Measurements from ENCODE around the gene SH3BP1.

Gene SH3BP1

DNA sequence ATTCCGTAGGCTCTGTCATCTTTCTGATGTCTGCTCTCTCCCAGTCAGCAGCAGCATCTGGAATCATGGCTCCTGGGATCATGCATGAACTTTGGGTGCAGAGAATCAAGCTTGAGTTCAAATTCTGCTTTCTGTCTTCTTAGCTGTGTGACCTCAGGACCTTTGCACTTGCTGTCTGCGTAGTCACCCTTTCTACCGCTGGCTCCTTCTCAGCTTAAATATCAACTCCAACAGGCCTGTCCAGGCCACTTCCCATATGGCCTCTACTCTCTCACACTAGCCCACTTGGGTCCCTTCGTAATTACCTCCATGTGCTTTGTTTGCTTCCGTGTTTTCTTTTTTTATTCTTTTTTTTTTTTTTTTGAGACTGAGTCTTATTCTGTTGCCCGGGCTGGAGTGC lies 35.4 kb upstream of the SH3BP1 start:
- TF ChIP-seq ZFX (IDR thresholded peaks at IDR 0.05; ENCODE audit: borderline replicate concordance) = no peak
- TF ChIP-seq, protein P1, sequence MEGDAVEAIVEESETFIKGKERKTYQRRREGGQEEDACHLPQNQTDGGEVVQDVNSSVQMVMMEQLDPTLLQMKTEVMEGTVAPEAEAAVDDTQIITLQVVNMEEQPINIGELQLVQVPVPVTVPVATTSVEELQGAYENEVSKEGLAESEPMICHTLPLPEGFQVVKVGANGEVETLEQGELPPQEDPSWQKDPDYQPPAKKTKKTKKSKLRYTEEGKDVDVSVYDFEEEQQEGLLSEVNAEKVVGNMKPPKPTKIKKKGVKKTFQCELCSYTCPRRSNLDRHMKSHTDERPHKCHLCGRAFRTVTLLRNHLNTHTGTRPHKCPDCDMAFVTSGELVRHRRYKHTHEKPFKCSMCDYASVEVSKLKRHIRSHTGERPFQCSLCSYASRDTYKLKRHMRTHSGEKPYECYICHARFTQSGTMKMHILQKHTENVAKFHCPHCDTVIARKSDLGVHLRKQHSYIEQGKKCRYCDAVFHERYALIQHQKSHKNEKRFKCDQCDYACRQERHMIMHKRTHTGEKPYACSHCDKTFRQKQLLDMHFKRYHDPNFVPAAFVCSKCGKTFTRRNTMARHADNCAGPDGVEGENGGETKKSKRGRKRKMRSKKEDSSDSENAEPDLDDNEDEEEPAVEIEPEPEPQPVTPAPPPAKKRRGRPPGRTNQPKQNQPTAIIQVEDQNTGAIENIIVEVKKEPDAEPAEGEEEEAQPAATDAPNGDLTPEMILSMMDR (IDR thresholded peaks at IDR 0.05) = no peak

DNA sequence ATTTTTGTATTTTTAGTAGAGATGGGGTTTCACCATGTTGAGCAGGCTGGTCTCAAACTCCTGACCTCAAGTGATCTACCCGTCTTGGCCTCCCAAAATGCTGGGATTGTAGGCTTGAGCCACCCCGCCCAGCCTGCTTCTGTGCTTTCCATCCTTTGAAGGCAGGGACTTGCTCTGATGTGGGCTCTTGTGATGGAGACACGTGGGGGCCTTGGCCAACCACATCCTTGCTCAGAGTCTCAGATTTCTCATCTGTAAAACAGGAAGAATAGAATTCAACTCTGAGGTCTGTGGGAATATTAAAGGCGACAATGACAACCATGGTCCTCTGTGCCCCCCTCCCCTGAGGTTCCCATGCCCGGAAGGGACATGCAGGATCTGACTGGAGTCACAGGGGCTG lies 34.6 kb upstream of the SH3BP1 start:
- H3K27ac ChIP-seq = no peak overlapping the region
- TF ChIP-seq, protein P1 (IDR thresholded peaks at IDR 0.05) = no peak
- no peak for TF ChIP-seq ZFX (IDR thresholded peaks at IDR 0.05; ENCODE audit: borderline replicate concordance)

More for the DNA sequence above, 35.4 kb upstream of the SH3BP1 start:
- no peak overlapping the region for H3K27ac ChIP-seq

DNA sequence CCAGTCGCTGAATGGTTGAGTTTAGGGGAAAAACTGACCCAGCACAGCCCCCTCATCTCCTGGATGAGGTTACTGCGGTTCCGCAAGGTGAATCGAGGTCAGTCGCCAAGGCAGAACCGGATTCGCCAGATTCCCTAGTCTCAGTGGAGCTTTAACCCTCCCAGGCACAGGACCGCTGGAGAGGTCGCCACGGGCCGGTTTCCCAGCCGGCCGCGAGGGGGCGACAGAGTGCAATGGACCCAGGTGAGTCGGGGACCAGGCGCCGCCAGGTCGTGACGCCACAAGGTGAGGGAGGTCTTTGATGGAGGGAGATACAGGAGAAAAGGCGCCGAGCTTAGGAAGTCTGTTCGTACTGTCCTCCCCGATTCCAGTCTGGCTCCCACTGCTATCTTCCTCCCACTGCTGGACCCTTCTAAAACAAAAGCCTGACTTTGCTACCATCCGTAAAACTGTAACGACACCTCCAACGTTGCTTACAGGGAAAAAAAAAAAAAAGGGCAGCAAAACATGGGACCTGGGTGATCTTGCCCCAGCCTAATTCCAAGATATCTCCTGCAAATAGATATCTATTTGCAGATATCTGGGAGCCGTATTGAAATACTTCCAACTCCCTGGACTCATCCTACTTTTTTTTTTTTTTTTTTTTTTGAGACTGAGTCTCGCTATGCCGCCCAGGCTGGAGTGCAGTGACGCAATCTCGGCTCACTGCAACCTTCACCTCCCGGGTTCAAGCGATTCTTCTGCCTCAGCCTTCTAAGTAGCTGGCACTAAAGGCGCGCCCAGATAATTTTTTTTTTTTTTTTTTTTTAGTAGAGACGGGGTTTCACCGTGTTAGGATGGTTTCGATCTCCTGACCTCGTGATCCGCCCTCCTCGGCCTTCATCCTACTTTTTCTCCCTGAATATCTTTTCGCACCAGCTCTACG lies 32.2 kb upstream of the SH3BP1 start:
- H3K27ac ChIP-seq = peak overlapping the region; percentile 98
- TF ChIP-seq, protein P1 (IDR thresholded peaks at IDR 0.05) = peak; percentile 99
- no peak for TF ChIP-seq ZFX (IDR thresholded peaks at IDR 0.05; ENCODE audit: borderline replicate concordance)

DNA sequence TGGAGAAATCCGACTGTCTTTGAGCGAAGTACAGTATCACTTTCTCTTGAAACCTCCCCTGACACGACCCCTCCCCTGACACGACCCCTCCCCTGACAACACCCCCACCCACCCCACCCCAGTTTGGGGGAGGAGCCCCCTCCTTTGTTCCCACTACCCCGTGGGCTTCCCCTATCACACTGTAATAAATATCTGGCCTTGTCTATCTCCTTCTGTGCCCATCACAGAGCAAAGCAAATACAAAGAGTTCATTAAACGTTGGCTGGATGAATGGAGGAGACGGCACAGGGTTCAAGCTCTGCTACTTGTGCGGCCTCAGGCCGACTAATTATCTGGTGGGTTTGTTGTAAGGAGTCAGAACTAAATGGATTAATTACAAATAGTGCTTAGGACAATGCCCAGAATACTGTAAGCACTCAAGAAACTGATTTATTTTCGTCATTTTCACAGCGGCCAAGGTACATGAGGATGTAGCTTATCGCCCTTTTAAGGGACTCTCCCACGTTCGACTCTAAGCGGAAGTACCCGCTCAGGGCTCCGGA lies 31.5 kb upstream of the SH3BP1 start:
- peak overlapping the region; percentile 98 for H3K27ac ChIP-seq
- TF ChIP-seq ZFX (IDR thresholded peaks at IDR 0.05; ENCODE audit: borderline replicate concordance) = no peak
- TF ChIP-seq, protein P1 (IDR thresholded peaks at IDR 0.05) = no peak

DNA sequence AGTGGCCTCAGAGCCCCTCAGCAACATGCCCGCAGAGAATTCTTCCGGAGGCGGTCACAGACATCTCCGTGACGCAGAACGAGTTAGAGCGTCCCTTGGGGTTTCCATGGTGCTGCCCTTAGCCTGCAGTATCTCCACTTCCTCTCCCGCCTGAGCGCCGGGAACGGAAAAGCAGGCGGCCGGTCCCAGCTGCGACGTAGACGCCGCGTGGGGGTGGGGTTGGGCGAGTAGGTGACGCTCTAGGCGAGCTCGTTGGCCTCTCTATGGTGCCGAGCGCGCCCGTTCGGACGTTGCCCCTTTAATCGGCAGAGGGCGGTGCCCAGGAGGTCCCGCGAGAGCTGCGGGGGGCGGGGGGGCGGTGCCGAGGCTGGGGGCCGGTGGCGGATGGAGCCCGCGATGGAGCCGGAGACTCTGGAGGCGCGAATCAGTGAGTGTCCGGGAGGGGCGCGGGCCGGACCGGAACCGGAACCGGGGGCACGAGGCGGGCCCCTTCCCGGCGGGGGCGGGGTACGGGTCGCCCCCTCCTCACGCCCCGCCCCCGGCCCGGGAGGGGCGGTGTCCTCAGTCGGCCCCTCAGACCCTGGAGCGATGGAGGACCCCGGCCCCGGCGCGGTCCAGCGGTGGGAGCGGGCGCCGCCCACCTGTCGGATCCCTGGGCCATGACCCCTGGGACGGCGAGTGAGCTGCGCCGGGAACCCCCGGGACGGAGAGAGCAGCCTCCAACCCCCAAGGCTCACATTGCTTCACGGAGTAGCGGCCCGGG lies 30.8 kb upstream of the SH3BP1 start, which contains the start of gene GGA1:
TSS of gene GGA1 (plus strand) at position 358 of the 763 bp plus-strand sequence. CDS start at position 385, 27 bp downstream.
- H3K27ac ChIP-seq = peak within 1 kb of the TSS; percentile 98
- TF ChIP-seq ZFX (IDR thresholded peaks at IDR 0.05; ENCODE audit: borderline replicate concordance) = no peak

DNA sequence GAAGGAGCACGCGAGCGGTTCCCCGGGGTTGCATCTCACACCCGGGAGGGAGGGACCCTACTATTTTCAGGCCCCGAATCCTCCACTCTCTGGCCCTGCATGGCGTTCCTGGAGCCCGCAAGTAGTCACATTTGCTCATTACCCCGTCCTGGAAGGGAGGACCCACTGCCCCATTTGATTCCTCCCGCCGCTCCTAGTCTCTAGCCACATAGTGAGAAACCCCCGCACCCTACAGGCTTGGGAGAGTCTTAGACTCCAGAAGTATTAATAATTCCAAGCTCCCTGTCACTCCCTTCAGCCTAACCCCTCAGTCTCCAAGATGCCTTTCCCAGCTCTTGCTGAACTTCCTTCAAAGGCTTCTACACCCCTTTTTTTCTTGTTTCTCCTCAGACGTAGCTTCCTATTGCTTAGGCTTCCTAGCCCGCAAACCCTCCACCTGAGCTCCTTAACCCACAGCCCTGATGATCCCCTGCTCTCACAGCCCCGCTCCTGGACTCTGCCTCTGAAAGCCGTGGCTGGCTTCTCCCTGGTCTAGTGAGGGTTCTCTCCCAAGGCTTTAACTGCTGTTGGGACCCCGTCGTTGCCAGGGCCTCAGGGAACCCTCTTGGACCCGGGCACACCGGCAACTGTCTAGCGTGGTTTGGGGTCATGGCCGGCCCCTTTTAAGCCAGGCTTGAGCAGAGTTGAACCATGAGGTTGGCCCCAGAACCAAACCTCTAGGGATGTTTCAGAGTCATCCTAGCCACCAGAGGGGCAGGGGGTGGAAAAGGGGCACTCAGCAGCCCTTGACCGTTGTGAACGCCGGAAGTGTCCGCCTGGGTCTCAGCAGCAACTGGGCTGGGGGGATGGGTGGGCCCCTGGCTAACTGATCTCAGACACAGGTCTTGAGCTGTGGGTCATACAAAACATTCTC lies 30.0 kb upstream of the SH3BP1 start:
- TF ChIP-seq, protein P1 (IDR thresholded peaks at IDR 0.05) = no peak
- no peak for TF ChIP-seq ZFX (IDR thresholded peaks at IDR 0.05; ENCODE audit: borderline replicate concordance)
- peak overlapping the region; percentile 98 for H3K27ac ChIP-seq

DNA sequence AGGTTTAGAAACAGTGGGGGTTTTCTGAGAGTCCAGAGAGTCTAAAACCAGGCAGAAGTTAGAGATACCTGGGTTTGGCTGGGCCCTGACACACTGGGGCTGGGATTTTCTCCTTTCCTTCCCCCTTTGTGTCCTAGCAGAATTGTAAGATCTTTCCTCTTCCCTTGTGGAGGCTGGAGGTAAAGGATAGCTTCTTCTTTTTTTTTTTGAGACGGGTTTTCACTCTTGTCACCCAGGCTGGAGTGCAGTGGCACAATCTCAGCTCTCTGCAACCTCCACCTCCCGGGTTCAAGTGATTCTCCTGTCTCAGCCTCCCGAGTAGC lies 29.4 kb upstream of the SH3BP1 start:
- peak overlapping the region; percentile 98 for H3K27ac ChIP-seq

Data from 22Rv1 (cell line).